ENCODE results near the gene ADCY1. TPM values are rescaled to one million over a fixed set of nuclear protein-coding genes. Genes with fewer than 3 reads are reported as not detected.

The ADCY1 gene
- total and polyA plus RNA-seq, 2 donors from 2014 or later: 2.9 to 3.7 TPM

DNA sequence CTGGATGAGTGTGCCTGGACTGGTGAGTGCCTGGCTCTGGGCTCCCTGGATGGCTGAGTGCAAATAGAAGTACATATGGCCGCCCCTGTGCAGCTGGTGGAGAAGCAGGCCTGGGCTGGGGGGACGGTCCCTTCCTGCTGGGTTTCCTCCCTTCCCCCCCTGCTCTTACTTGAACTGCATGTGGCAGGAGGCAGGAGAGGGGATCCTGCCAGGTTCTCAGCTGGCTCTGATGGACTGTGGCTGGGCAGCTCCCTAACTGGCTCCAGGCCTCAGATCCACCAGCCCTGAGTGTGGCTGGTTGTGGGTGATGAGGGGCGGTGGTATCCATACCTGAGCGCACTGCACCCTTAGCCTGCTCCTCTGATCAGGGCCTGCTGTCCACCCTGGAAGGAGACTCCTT is 26.9 kb downstream of the ADCY1 start:
- Histone ChIP-seq H3K4me3 (ENCODE audit: low read length in 3 of 3) (no peak overlapping the region), H3K4me1 (ENCODE audit: control insufficient read depth in 2 of 3, insufficient read depth in 2 of 3, low read depth in 1 of 3, low read length in 3 of 3) (no peaks in the 10 kb centered on the region), H3K27me3 (ENCODE audit: control insufficient read depth, insufficient read depth, low read length) (no peaks in the 10 kb centered on the region), H3K36me3 (ENCODE audit: control insufficient read depth in 2 of 3, insufficient read depth in 3 of 3, low read length in 3 of 3) (no peaks in the 10 kb centered on the region), H3K9ac (ENCODE audit: low read length in 3 of 3) (no peak overlapping the region), H3K27ac (ENCODE audit: low read depth in 2 of 2, low read length in 2 of 2) (no peak overlapping the region), H3K9me3 (ENCODE audit: control insufficient read depth in 2 of 3, insufficient read depth in 1 of 3, low read length in 3 of 3) (no peaks in the 10 kb centered on the region)
- FAIRE-seq: no peak
- TF ChIP-seq, protein P1, sequence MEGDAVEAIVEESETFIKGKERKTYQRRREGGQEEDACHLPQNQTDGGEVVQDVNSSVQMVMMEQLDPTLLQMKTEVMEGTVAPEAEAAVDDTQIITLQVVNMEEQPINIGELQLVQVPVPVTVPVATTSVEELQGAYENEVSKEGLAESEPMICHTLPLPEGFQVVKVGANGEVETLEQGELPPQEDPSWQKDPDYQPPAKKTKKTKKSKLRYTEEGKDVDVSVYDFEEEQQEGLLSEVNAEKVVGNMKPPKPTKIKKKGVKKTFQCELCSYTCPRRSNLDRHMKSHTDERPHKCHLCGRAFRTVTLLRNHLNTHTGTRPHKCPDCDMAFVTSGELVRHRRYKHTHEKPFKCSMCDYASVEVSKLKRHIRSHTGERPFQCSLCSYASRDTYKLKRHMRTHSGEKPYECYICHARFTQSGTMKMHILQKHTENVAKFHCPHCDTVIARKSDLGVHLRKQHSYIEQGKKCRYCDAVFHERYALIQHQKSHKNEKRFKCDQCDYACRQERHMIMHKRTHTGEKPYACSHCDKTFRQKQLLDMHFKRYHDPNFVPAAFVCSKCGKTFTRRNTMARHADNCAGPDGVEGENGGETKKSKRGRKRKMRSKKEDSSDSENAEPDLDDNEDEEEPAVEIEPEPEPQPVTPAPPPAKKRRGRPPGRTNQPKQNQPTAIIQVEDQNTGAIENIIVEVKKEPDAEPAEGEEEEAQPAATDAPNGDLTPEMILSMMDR (IDR thresholded peaks at IDR 0.05; ENCODE audit: borderline replicate concordance, extremely low read depth, insufficient read depth): no peak
- intact Hi-C loops (cut with DNase I): no loop called here
- peak in 2 of 5 donors; percentile 23 to 38 for DNase-seq

DNA sequence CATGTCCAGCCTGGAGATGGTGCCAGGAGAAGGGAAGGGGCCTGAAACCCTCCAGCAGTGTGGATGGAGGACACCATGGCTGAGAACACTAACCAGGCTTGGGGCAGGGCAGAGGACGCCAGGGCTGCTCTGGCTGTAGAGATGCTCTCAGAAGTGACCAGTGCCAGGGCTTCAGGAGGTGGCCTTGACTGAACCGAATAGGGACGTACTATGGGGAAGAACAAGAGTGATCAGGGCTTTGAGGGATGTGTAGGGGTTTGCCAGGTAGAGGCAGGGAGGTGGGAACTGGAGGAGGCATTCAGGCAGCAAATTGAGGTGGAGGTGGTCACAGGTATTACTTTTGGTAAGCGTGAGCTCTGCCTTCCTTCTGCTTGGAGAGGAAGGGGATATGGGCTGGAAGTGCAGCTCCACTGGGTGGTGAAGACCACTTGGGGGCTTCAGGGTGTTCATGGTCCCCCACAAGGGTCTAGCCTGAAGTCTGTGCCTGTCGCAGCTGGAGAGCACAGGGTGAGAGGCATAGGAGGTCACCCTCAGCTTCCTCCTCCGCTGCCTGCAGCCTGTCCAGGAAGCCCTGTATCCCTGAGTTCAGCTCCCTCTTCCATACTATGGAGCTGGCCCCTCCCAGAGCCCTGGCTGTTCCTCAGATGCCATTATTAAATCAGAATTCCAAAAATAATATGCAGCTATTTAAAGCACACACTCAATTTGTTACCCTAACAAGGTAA is 27.8 kb downstream of the ADCY1 start:
- no peak for FAIRE-seq
- no peak overlapping the region for H3K4me3 ChIP-seq (ENCODE audit: low read length in 3 of 3)
- TF ChIP-seq, protein P1 (IDR thresholded peaks at IDR 0.05; ENCODE audit: borderline replicate concordance, extremely low read depth, insufficient read depth): no peak
- no peaks in the 10 kb centered on the region for H3K4me1 ChIP-seq (ENCODE audit: control insufficient read depth in 2 of 3, insufficient read depth in 2 of 3, low read depth in 1 of 3, low read length in 3 of 3)
- intact Hi-C loops (cut with DNase I): no loop called here
- no peaks in the 10 kb centered on the region for H3K36me3 ChIP-seq (ENCODE audit: control insufficient read depth in 2 of 3, insufficient read depth in 3 of 3, low read length in 3 of 3)
- no peak overlapping the region for H3K27ac ChIP-seq (ENCODE audit: low read depth in 2 of 2, low read length in 2 of 2)
- no peaks in the 10 kb centered on the region for H3K27me3 ChIP-seq (ENCODE audit: control insufficient read depth, insufficient read depth, low read length)
- DNase-seq: peak in 2 of 5 donors; percentile 2 to 26
- H3K9ac ChIP-seq (ENCODE audit: low read length in 3 of 3): no peak overlapping the region
- H3K9me3 ChIP-seq (ENCODE audit: control insufficient read depth in 2 of 3, insufficient read depth in 1 of 3, low read length in 3 of 3): no peaks in the 10 kb centered on the region

DNA sequence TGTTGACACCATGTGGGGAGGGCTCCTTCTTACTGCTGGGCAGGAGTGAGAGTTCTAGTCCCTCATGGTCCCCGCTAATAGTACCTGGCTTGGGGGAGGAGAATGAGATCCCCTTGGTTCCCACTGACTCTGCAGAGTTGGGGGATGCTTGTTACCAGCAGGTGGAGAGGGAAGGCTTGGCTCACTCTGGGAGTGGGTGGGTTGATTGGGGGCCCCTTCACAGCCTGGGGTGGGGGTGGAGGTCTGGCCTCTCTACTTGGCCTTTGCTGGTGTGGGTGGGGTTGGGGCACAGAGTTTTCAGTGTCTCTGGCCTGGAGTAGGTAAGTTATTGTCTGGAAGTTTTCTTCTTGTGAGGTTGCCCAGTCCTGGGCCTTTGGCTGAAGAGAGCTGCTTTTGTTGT is 31.9 kb downstream of the ADCY1 start:
- intact Hi-C loops (cut with DNase I): no loop called here
- peak in 1 of 5 donors; percentile 17 for DNase-seq
- Histone ChIP-seq H3K4me3 (ENCODE audit: low read length in 3 of 3) (no peak overlapping the region), H3K9me3 (ENCODE audit: control insufficient read depth in 2 of 3, insufficient read depth in 1 of 3, low read length in 3 of 3) (no peaks in the 10 kb centered on the region), H3K9ac (ENCODE audit: low read length in 3 of 3) (no peak overlapping the region), H3K27ac (ENCODE audit: low read depth in 2 of 2, low read length in 2 of 2) (no peak overlapping the region), H3K36me3 (ENCODE audit: control insufficient read depth in 2 of 3, insufficient read depth in 3 of 3, low read length in 3 of 3) (no peaks in the 10 kb centered on the region), H3K27me3 (ENCODE audit: control insufficient read depth, insufficient read depth, low read length) (no peaks in the 10 kb centered on the region), H3K4me1 (ENCODE audit: control insufficient read depth in 2 of 3, insufficient read depth in 2 of 3, low read depth in 1 of 3, low read length in 3 of 3) (no peaks in the 10 kb centered on the region)
- FAIRE-seq: no peak
- TF ChIP-seq, protein P1 (IDR thresholded peaks at IDR 0.05; ENCODE audit: borderline replicate concordance, extremely low read depth, insufficient read depth): no peak
